HepG2 (cell line): Measurements from ENCODE around the gene FAM193A. TPM values are rescaled to one million over a fixed set of nuclear protein-coding genes. Genes with fewer than 3 reads are reported as not detected.

ENCODE experiments used
- HNF1A ChIP-seq, 2 experiments: sonication (generic) in 1 of 2; formaldehyde crosslinking in 1 of 2; IDR thresholded peaks; 2 replicates each; pipeline versions ENCODE4 v1.4.0 to v1.6.1; 2016 to 2020; ENCODE audit warnings: borderline replicate concordance in 1 of 2, low read depth in 1 of 2, mild to moderate bottlenecking in 1 of 2, missing genetic modification reagents in 1 of 2
- MIXL1 ChIP-seq: IDR thresholded peaks from 2 replicates; pipeline ENCODE4 v1.6.1; 2016
- REL ChIP-seq: sonication (generic); formaldehyde crosslinking; conservative IDR thresholded peaks from 2 replicates; pipeline ENCODE4 v1.8.0; 2022; ENCODE audit warnings: mild to moderate bottlenecking, missing genetic modification reagents, moderate library complexity
- TIGD3 ChIP-seq: sonication (generic); formaldehyde crosslinking; IDR thresholded peaks from 2 replicates; pipeline ENCODE4 v1.5.1; 2020; ENCODE audit warnings: mild to moderate bottlenecking, missing genetic modification reagents, borderline replicate concordance
- ZBTB8A ChIP-seq: sonication (generic); formaldehyde crosslinking; IDR thresholded peaks from 2 replicates; pipeline ENCODE4 v1.4.0; 2020; ENCODE audit warnings: mild to moderate bottlenecking, low read depth, missing genetic modification reagents, borderline replicate concordance
- ZHX2 ChIP-seq, 2 experiments: sonication (generic) in 1 of 2; formaldehyde crosslinking in 1 of 2; IDR thresholded peaks; 2 replicates each; pipeline versions ENCODE4 v1.6.1 to v1.9.0; 2014 to 2022; ENCODE audit warnings: antibody characterized with exemption in 1 of 2, borderline replicate concordance in 1 of 2, inconsistent platforms in 1 of 2, low read depth in 1 of 2, missing genetic modification reagents in 1 of 2
- ZIK1 ChIP-seq: sonication (generic); formaldehyde crosslinking; IDR thresholded peaks from 2 replicates; pipeline ENCODE4 v1.5.0; 2020; ENCODE audit warnings: mild to moderate bottlenecking, low read depth, missing genetic modification reagents, borderline replicate concordance
- ZNF142 ChIP-seq: sonication (generic); formaldehyde crosslinking; IDR thresholded peaks from 2 replicates; pipeline ENCODE4 v1.4.0; 2020; ENCODE audit warnings: missing genetic modification reagents
- polyA plus RNA-seq, 8 experiments: library from polyadenylated mRNA; depleted of rRNA in 3 of 8; stranded (reverse) in 7 of 8; unstranded in 1 of 8; fragments of >200 nt; fragmentation: Illumina TruSeq in 4 of 8; extraction: Trizol in 4 of 8; gene quantifications; 2 replicates each; pipeline versions ENCODE4 v1.2.1 to v1.2.3, GENCODE V29; 2011 to 2016; ENCODE audit warnings: low read depth in 4 of 8, missing spikeins in 1 of 8, mixed read lengths in 1 of 8; ENCODE audit not compliant: insufficient read depth in 1 of 8
- total RNA-seq, 5 experiments: library from RNA; depleted of rRNA; stranded (reverse); fragments of >200 nt; fragmentation: Illumina TruSeq; extraction: Trizol; gene quantifications; 2 replicates each; pipeline ENCODE4 v1.2.3, GENCODE V29; 2016; ENCODE audit warnings: low read depth in 1 of 5

The FAM193A gene
- total and polyA plus RNA-seq, 2 of the 13 experiments (the other 11 are each of a cell fraction or from before 2014, with no cell fraction given): 5.7 to 8.7 TPM

GRCh38 chr4:2535376-2536192 is 863 bp upstream of the FAM193A start (continued):
- TF ChIP-seq REL (CRISPR knock-in tag) (no peak), TIGD3 (CRISPR knock-in tag) (no peak), ZHX2 (IDR thresholded peaks at IDR 0.05; ENCODE audit: low read depth) (no peak), ZHX2 (CRISPR knock-in tag; IDR thresholded peaks at IDR 0.05; ENCODE audit: borderline replicate concordance) (no peak), HNF1A (IDR thresholded peaks at IDR 0.05; ENCODE audit: low read depth) (no peak), HNF1A (CRISPR knock-in tag; IDR thresholded peaks at IDR 0.05; ENCODE audit: borderline replicate concordance) (no peak; the same call in 1 of the 2 replicates), ZIK1 (CRISPR knock-in tag) (no peak), ZBTB8A (CRISPR knock-in tag) (no peak), ZNF142 (CRISPR knock-in tag) (peak; percentile 49; the same call in 1 of the 2 replicates), MIXL1 (CRISPR knock-in tag) (no peak)
